K562 (cell line): ENCODE results near the gene IKBKG. TPM values are rescaled to one million over a fixed set of nuclear protein-coding genes. Genes with fewer than 3 reads are reported as not detected.

ENCODE experiments used
- ATAC-seq: fragments of 200-7000 bp; cut with Tn5 transposase; 3 replicates; pipeline ENCODE4 v1.9.1; 2020; ENCODE audit warnings: moderate library complexity
- BruUV-seq: library from RNA; stranded (reverse); fragments of 400-500 nt; replicated peaks from 2 replicates; lab custom pipeline; 2021; lab: Mats Ljungman, UMichigan
- CTCF ChIA-PET: fragments of 300-600 bp; formaldehyde crosslinking; extraction: SDS; loops from one replicate; lab custom pipeline; 2021; ENCODE audit warnings: low intra/inter-chr PET ratio; lab: Yijun Ruan, JAX
- POLR2A ChIA-PET: fragments of 300-600, 350-650 bp; sonication (Branson Sonifier 250); formaldehyde crosslinking; extraction: SDS; loops from one replicate; lab custom pipeline; 2021; ENCODE audit warnings: antibody characterized with exemption, inconsistent platforms; lab: Yijun Ruan, JAX
- DNase-seq, 4 experiments: peaks; one replicate each; pipeline versions ENCODE4 v3.0.0 to v3.0.0-alpha.2; 2011 to 2018; ENCODE audit warnings: low spot score in 3 of 4, mixed read lengths in 3 of 4; ENCODE audit errors: extremely low read depth in 1 of 4
- FAIRE-seq: peaks from 2 replicates; lab custom pipeline; 2011; peaks lifted over from hg19 to GRCh38; lab: Jason Lieb, UNC
- H2AFZ ChIP-seq: 2 replicates; pipeline ENCODE4 v1.6.0; 2011; ENCODE audit warnings: low read depth, low read length, control low read depth, inconsistent platforms
- H3K27ac ChIP-seq: fragments of 200-600 bp; 3 replicates; pipeline ENCODE4 v1.8.0; 2011; ENCODE audit warnings: low read depth, mild to moderate bottlenecking, control low read depth, inconsistent platforms, low read length, moderate library complexity, mixed read lengths; ENCODE audit errors: extremely low read depth
- H3K27me3 ChIP-seq, 2 experiments: fragments of 300-600 bp in 1 of 2; 2 replicates in 1 of 2; 3 replicates in 1 of 2; pipeline versions ENCODE4 v1.6.0 to v1.8.0; 2011; ENCODE audit warnings: inconsistent platforms in 2 of 2, low read length in 2 of 2, mild to moderate bottlenecking in 1 of 2, mixed read lengths in 1 of 2, moderate library complexity in 1 of 2; ENCODE audit not compliant: control insufficient read depth in 2 of 2, insufficient read depth in 2 of 2
- H3K36me3 ChIP-seq: fragments of 300-600 bp; 3 replicates; pipeline ENCODE4 v1.8.0; 2011; ENCODE audit warnings: mild to moderate bottlenecking, low read length, inconsistent platforms; ENCODE audit not compliant: control insufficient read depth, insufficient read depth
- H3K4me1 ChIP-seq, 2 experiments: fragments of 200-600 bp in 1 of 2; replicated peaks in 1 of 2; 2 replicates in 1 of 2; 3 replicates in 1 of 2; pipeline versions ENCODE4 v1.5.1 to v1.8.0; 2011; ENCODE audit warnings: inconsistent platforms in 2 of 2, low read length in 2 of 2, mild to moderate bottlenecking in 1 of 2, mixed read lengths in 1 of 2, moderate library complexity in 1 of 2; ENCODE audit not compliant: control insufficient read depth in 2 of 2, insufficient read depth in 2 of 2
- H3K4me2 ChIP-seq: 2 replicates; pipeline ENCODE4 v1.6.1; 2011; ENCODE audit warnings: low read length, control low read depth, inconsistent platforms, mixed read lengths; ENCODE audit not compliant: insufficient read depth
- H3K4me3 ChIP-seq: fragments of 200-600 bp; sonication (generic), shearing (Covaris generic); 2 replicates; pipeline ENCODE4 v1.5.1; 2016; ENCODE audit warnings: control low read depth, inconsistent platforms
- H3K79me2 ChIP-seq: fragments of 200-600 bp; 3 replicates; pipeline ENCODE4 v1.8.0; 2011; ENCODE audit warnings: low read length, inconsistent platforms; ENCODE audit not compliant: control insufficient read depth, insufficient read depth
- H3K9ac ChIP-seq, 2 experiments: 2 replicates each; pipeline versions ENCODE4 v1.6.0 to v1.6.1; 2011; ENCODE audit warnings: low read depth in 2 of 2, low read length in 2 of 2, control low read depth in 1 of 2, inconsistent platforms in 1 of 2, mild to moderate bottlenecking in 1 of 2, mixed read lengths in 1 of 2; ENCODE audit not compliant: insufficient read depth in 1 of 2
- H3K9me1 ChIP-seq: one replicate; pipeline ENCODE4 v1.6.0; 2011; ENCODE audit warnings: inconsistent platforms, mild to moderate bottlenecking, low read length, moderate library complexity; ENCODE audit not compliant: control insufficient read depth, insufficient read depth
- H3K9me3 ChIP-seq: replicated peaks from 2 replicates; pipeline ENCODE4 v1.5.1; 2011; ENCODE audit warnings: low read depth, low read length, inconsistent platforms; ENCODE audit not compliant: control insufficient read depth, insufficient read depth
- H4K20me1 ChIP-seq: replicated peaks from 2 replicates; pipeline ENCODE4 v1.6.1; 2011; ENCODE audit warnings: low read length, inconsistent platforms, mixed read lengths; ENCODE audit not compliant: control insufficient read depth, insufficient read depth
- ADNP ChIP-seq: fragments of 200-800 bp; sonication (Bioruptor generic); IDR thresholded peaks from 2 replicates; pipeline ENCODE4 v1.6.1; 2016; ENCODE audit warnings: missing genetic modification characterization, missing compliant biosample characterization
- CHD4 ChIP-seq: fragments of 200-600 bp; sonication (generic); IDR thresholded peaks from 3 replicates; pipeline ENCODE4 v1.6.1; 2012; ENCODE audit warnings: low read depth, mild to moderate bottlenecking, mixed read lengths, low read length, inconsistent platforms; ENCODE audit not compliant: insufficient read depth, insufficient replicate concordance, poor library complexity, severe bottlenecking
- EGR1 ChIP-seq: fragments of 450-650 bp; conservative IDR thresholded peaks from 2 replicates; pipeline ENCODE4 v1.6.1; 2017; ENCODE audit warnings: mild to moderate bottlenecking
- ELF4 ChIP-seq: fragments of 450-650 bp; formaldehyde crosslinking; IDR thresholded peaks from 2 replicates; pipeline ENCODE4 v1.4.0; 2022; ENCODE audit warnings: missing genetic modification characterization
- FOXP1 ChIP-seq: sonication (generic); formaldehyde crosslinking; IDR thresholded peaks from 2 replicates; pipeline ENCODE4 v1.8.0; 2022; ENCODE audit warnings: mild to moderate bottlenecking, missing genetic modification reagents
- GATAD2B ChIP-seq: fragments of 450-650 bp; IDR thresholded peaks from 2 replicates; pipeline ENCODE4 v1.6.1; 2017; ENCODE audit warnings: mild to moderate bottlenecking, borderline replicate concordance
- HLTF ChIP-seq: fragments of 450-650 bp; IDR thresholded peaks from 2 replicates; pipeline ENCODE4 v1.6.1; 2016
- KAT8 ChIP-seq: fragments of 450-650 bp; IDR thresholded peaks from 2 replicates; pipeline ENCODE4 v1.6.1; 2016; ENCODE audit warnings: low read depth, mild to moderate bottlenecking
- MAFG ChIP-seq: fragments of 450-650 bp; conservative IDR thresholded peaks from 2 replicates; pipeline ENCODE4 v1.6.1; 2016; ENCODE audit warnings: missing genetic modification characterization, missing compliant biosample characterization
- NR1H2 ChIP-seq: sonication (generic); formaldehyde crosslinking; IDR thresholded peaks from 2 replicates; pipeline ENCODE4 v1.4.0; 2020; ENCODE audit warnings: mild to moderate bottlenecking, missing genetic modification reagents
- PHF20 ChIP-seq: fragments of 450-650 bp; IDR thresholded peaks from 2 replicates; pipeline ENCODE4 v1.6.1; 2018; ENCODE audit not compliant: partially characterized antibody
- PHF8 ChIP-seq: fragments of 200-600 bp; sonication (generic); IDR thresholded peaks from 2 replicates; pipeline ENCODE4 v1.6.1; 2012; ENCODE audit warnings: mixed run types, mild to moderate bottlenecking, inconsistent platforms, low read length, moderate library complexity, borderline replicate concordance
- PTTG1 ChIP-seq: fragments of 450-650 bp; IDR thresholded peaks from 2 replicates; pipeline ENCODE4 v1.6.1; 2016; ENCODE audit warnings: low read depth, mild to moderate bottlenecking, missing genetic modification characterization, missing compliant biosample characterization
- TOE1 ChIP-seq, 2 experiments: fragments of 450-650 bp in 1 of 2; sonication (generic) in 1 of 2; formaldehyde crosslinking in 1 of 2; IDR thresholded peaks; 2 replicates each; pipeline versions ENCODE4 v1.7.1 to v1.8.0; 2016 to 2022; ENCODE audit warnings: borderline replicate concordance in 2 of 2, mild to moderate bottlenecking in 2 of 2, antibody characterized with exemption in 1 of 2, inconsistent platforms in 1 of 2, low read depth in 1 of 2, missing genetic modification reagents in 1 of 2, moderate library complexity in 1 of 2
- ZNF174 ChIP-seq: fragments of 250-450 bp; sonication (Bioruptor Pico); IDR thresholded peaks from 2 replicates; pipeline ENCODE4 v1.4.0; 2020; ENCODE audit warnings: mild to moderate bottlenecking
- ZNF584 ChIP-seq: fragments of 200-800 bp; sonication (Bioruptor generic); IDR thresholded peaks from 2 replicates; pipeline ENCODE4 v1.6.1; 2016; ENCODE audit warnings: low read depth, mild to moderate bottlenecking, missing genetic modification characterization, missing compliant biosample characterization
- ZNF668 ChIP-seq: fragments of 250-450 bp; sonication (Bioruptor Pico); IDR thresholded peaks from 2 replicates; pipeline ENCODE4 v1.8.0; 2022; ENCODE audit warnings: mild to moderate bottlenecking, inconsistent platforms
- WGBS: fragments of 100-300 bp; shearing (Covaris generic); methylation state at CpG from one replicate; pipeline ENCODE4 v1.1.6; 2016; ENCODE audit warnings: low coverage, mixed read lengths; ENCODE audit not compliant: insufficient coverage; ENCODE audit errors: missing lambda C conversion rate; 5-methylcytosine and 5-hydroxymethylcytosine counted together
- in situ Hi-C: fragments of 300-500 bp; cut with MboI; formaldehyde crosslinking; loops from 4 replicates; pipeline ENCODE4 v1.15.0; 2018; ENCODE audit warnings: inconsistent platforms, mixed read lengths
- intact Hi-C: fragments of 100-400 bp; cut with micrococcal nuclease; formaldehyde crosslinking; loops from 2 replicates; pipeline ENCODE4 v1.14.2; 2022
- polyA plus RNA-seq, 8 experiments: library from polyadenylated mRNA; depleted of rRNA in 4 of 8; stranded (reverse) in 5 of 8; unstranded in 3 of 8; fragments of >200 nt; fragmentation: Nextera tagmentation in 2 of 8; fragmentation: Illumina TruSeq in 1 of 8; extraction: Ambion mirVana in 2 of 8; extraction: Trizol in 1 of 8; gene quantifications; 2 replicates each; pipeline versions ENCODE4 v1.2.1 to v1.2.3, GENCODE V29; 2011 to 2014; ENCODE audit warnings: inconsistent platforms in 1 of 8, missing spikeins in 1 of 8
- total RNA-seq, 7 experiments: library from RNA; depleted of rRNA in 6 of 7; stranded (reverse); fragments of >200 nt in 6 of 7; fragmentation: Illumina TruSeq in 2 of 7; extraction: Trizol in 2 of 7; gene quantifications; 2 replicates each; pipeline versions ENCODE4 v1.2.1 to v1.2.3, GENCODE V29; 2011 to 2021; ENCODE audit warnings: low replicate concordance in 1 of 7
- TF ChIP-seq, protein P1 (sequence below): fragments of 250-450 bp; sonication (Bioruptor Pico); IDR thresholded peaks from 2 replicates; pipeline ENCODE4 v1.5.0; 2021; ENCODE audit warnings: mild to moderate bottlenecking, borderline replicate concordance
- TF ChIP-seq, protein P2 (sequence below): sonication (generic); formaldehyde crosslinking; IDR thresholded peaks from 2 replicates; pipeline ENCODE4 v1.8.0; 2022; ENCODE audit warnings: mild to moderate bottlenecking, missing genetic modification reagents

The IKBKG gene
- total and polyA plus RNA-seq, 9 of the 15 experiments (the other 6 are each of a cell fraction or from before 2014, with no cell fraction given): 0.68 to 60.0 (median 21.9) TPM

- TF ChIP-seq ADNP (tag) (0 out of 2 replicates have a peak, but pooled peaks have one; percentile 21), PTTG1 (tag) (peak; percentile 62; the same call in 1 of the 2 replicates), CHD4 (no peak), ELF4 (CRISPR knock-in tag) (no peak), EGR1 (no peak)
- TF ChIP-seq, protein P1, sequence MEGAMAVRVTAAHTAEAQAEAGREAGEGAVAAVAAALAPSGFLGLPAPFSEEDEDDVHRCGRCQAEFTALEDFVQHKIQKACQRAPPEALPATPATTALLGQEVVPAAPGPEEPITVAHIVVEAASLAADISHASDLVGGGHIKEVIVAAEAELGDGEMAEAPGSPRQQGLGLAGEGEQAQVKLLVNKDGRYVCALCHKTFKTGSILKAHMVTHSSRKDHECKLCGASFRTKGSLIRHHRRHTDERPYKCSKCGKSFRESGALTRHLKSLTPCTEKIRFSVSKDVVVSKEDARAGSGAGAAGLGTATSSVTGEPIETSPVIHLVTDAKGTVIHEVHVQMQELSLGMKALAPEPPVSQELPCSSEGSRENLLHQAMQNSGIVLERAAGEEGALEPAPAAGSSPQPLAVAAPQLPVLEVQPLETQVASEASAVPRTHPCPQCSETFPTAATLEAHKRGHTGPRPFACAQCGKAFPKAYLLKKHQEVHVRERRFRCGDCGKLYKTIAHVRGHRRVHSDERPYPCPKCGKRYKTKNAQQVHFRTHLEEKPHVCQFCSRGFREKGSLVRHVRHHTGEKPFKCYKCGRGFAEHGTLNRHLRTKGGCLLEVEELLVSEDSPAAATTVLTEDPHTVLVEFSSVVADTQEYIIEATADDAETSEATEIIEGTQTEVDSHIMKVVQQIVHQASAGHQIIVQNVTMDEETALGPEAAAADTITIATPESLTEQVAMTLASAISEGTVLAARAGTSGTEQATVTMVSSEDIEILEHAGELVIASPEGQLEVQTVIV (CRISPR knock-in tag): no peak
- TF ChIP-seq, protein P2, sequence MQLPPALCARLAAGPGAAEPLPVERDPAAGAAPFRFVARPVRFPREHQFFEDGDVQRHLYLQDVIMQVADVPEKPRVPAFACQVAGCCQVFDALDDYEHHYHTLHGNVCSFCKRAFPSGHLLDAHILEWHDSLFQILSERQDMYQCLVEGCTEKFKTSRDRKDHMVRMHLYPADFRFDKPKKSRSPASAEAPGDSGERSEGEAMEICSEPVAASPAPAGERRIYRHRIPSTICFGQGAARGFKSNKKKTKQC (CRISPR knock-in tag): no peak
- TF ChIP-seq, all 486 proteins: peak for 10
Measured at GRCh38 chrX:154502098-154502497, 45.3 kb upstream of the IKBKG start (continued).

DNA sequence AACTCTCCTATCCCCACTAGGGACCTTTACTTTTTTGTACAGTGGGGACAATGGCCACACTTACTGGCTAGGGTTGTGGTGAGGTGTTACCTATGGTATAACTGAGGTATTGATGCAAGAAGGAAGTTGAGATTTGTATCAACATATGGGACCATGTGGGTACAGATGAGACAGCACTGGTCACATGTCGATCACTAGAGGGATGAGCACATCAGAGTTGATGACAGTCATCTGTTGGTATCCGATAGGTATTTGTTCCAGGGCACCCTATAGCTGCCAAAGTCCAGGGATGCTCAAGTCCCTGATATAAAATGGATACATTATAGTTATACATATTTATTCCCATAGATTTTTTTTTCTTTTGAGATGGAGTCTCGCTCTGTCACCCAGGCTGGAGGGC is 44.4 kb upstream of the IKBKG start:
- H3K27ac ChIP-seq: no peak overlapping the region
- WGBS: 60% methylated on average over 3 of the region's 3 CpGs
- DNase-seq (no peak), ATAC-seq (no peak; the same call in 2 of the 3 replicates)
- ChIA-PET POLR2A (interaction anchor here (1.8 kb wide), 1 partner anchor 12 kb away, joined by 8 read pairs; the partner anchor contains the start of gene SLC10A3), CTCF (no interaction called here)
- no peak overlapping the region; the same call in 1 of the 2 replicates for H3K4me2 ChIP-seq
- H3K27me3 ChIP-seq: no peaks in the 10 kb centered on the region
- no peak overlapping the region for H3K4me3 ChIP-seq
- in situ Hi-C loops: no loop called here
- no peaks in the 10 kb centered on the region for H4K20me1 ChIP-seq
- H2AFZ ChIP-seq: no peak overlapping the region
- TF ChIP-seq MAFG (tag) (no peak), NR1H2 (CRISPR knock-in tag) (no peak), GATAD2B (no peak), PHF8 (no peak), FOXP1 (no peak), HLTF (no peak), ZNF174 (no peak), PHF20 (no peak), TOE1 (IDR thresholded peaks at IDR 0.05; ENCODE audit: borderline replicate concordance) (no peak), TOE1 (CRISPR knock-in tag; IDR thresholded peaks at IDR 0.05; ENCODE audit: borderline replicate concordance, low read depth) (no peak), ZNF668 (no peak), KAT8 (no peak), ZNF584 (CRISPR knock-in tag) (no peak)
- TF ChIP-seq, all 486 proteins: peak for 0
- H3K9me3 ChIP-seq: no peaks in the 10 kb centered on the region; the same call in 1 of the 2 replicates
- no TSS peak for BruUV-seq
- H3K36me3 ChIP-seq: peaks cover 31% of the 10 kb centered on the region; the same call in 2 of the 3 replicates
- H3K9ac ChIP-seq: no peak overlapping the region
- no peaks in the 10 kb centered on the region for H3K79me2 ChIP-seq
- H3K4me1 ChIP-seq: peaks cover 4 to 8% of the 10 kb centered on the region in 2 experiments; a peak in 3 of 5 replicates
- no peaks in the 10 kb centered on the region for H3K9me1 ChIP-seq
- no peak for FAIRE-seq
- intact Hi-C loops: no loop called here
